Measurements from ENCODE around the gene CCDC180.
"Not testable (repeated sequence)": the region's sequence is repeated elsewhere in the genome, so short reads cannot be mapped to it uniquely, and the experiment has no call there.

Gene CCDC180

GRCh38 chr9:97311798-97312500, 4.5 kb downstream of the CCDC180 start:
- DNase-seq = no peak

DNA sequence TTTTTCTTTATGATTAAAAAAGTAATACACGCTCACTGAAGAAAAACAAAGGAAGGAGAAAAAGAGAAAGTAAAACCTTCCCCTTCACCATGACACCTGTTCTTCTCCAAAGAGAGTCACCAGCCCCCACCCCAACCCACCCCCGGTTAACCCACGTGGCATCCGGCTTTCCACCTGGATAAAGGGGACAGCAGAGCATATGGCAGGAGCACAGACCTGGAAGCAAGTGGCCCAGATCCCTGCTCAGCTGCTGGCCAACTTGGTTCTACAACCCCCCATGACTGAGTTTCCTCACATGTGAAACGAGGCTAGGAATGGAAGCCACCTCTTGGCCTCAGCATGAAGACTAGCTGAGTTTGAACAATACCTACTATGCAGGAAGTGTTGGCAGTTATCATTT, 5.1 kb downstream of the CCDC180 start:
- DNase-seq = no peak

- no peak for DNase-seq
These were observed 5.8 kb downstream of the CCDC180 start for GRCh38 chr9:97313243-97313642.

GRCh38 chr9:97313746-97314145, 6.3 kb downstream of the CCDC180 start:
- DNase-seq = no peak

DNA sequence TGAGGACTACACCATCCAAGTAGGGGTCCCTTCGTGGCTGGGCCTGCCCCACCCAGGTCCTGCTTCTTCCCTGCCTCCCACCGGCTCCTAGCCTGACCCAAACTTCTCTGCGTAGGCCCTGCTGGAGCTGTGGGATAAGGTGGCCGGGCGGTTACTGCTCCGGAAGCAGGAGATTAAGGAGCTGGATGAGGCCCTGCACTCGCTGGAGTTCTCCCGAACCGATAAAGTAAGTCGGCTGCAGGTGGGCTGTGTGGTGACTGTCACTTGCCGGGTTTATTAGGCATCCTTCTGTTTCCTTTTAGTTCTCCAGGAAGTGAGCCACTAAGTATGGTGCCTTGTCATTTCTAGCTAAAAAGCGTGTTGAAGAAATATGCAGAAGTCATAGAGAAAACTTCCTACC, 7.0 kb downstream of the CCDC180 start:
- DNase-seq = no peak

DNA sequence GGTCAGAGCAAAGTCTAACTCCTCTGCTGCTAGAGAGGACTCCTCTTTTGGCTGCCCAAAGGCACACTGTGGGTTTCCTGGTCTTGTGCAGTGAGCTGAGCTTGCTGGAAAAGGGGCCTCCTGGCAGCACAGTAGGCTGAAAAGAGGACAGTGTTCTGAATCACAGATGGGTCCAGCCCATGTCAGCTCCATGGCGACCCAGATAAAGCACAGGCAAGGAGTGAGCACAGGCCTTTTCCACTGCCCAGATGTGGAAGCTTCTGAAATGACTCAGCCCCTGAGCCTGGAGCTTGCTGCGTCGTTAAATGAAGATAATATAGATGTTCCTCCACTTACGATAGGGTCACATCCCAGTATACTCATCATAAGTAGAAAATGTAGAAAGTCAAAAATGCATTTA, 8.1 kb downstream of the CCDC180 start:
- DNase-seq = no peak

DNA sequence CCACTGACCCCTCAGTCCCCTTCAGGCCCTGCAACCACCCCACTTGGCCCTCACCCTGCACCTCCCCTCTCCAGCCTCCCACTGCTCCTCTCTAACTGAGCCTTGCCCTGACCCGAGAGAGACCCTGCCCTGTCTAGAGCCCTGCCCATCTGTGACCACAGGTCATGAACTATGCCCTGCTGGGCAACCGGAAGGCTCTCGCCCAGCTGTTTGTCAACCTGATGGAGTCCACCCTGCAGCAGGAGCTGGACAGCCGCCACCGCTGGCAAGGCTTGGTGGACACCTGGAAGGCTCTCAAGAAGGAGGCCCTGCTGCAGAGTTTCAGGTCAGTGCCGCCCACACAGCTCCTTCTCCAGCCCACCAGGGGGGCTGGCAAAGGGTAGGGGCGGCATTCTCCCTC, 9.4 kb downstream of the CCDC180 start:
- no peak for DNase-seq

DNA sequence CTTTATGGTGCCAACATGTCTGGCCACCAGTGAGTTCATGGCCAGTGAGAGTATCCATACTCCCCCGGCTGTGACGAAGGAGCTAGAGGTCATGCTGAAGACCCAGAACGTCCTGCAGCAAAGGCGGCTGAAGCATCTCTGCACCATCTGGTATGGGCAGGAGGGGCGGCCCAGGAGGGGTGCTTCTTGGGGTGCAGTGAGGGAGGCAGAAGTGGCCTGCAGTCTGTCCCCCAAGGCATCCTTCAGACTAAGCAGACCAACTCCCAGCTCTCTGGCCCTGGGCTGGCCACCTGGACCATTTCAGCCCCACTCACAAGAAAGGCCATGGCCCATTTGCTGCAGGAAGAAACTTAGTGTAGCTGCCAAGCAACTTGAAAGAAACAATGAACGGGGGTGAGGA, 11.0 kb downstream of the CCDC180 start:
- no peak for DNase-seq

- no peak for DNase-seq
These were observed 11.9 kb downstream of the CCDC180 start for GRCh38 chr9:97319395-97319794.

GRCh38 chr9:97320080-97320642, 12.7 kb downstream of the CCDC180 start:
- DNase-seq = no peak

GRCh38 chr9:97321251-97321650, 13.8 kb downstream of the CCDC180 start:
- DNase-seq = no peak

DNA sequence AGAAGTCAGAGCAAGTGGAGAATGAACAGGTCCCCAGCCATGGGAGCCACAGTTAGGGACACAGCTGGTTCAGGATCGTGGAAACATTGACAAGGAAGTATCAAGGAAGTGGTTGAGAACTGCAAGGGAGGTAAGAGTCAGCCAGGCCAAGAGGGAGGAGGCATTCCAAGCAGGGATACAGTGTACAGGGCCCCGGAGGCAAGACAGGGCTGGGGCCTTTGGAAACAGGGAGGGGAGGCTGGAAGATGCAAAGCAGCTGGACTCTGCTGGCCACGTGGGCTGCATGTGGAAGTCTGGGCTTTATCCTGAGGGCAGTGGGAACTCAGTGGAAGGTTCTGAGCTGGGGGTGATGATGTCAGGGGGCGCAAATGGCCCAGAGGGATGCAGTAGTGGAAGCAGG, 14.2 kb downstream of the CCDC180 start:
- no peak for DNase-seq

- DNase-seq = no peak
These were observed 14.6 kb downstream of the CCDC180 start for GRCh38 chr9:97322105-97322504.

DNA sequence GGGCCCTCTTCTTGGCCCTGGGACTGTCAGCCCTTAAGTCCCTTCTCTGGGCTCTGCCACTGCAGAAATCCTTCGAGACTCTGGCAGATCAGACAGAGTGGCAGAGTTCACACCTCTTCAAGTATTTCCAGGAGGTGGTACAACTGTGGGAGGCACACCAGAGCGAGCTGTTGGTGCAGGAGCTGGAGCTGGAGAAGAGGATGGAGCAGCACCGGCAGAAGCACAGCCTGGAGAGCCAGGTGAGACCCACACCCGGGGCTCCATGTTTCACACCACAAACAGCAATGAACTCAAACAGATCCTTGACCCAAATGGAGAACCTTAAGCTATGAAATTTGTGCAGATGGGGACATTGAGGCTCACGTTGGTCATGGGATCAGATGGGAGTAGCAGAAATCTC, 17.5 kb downstream of the CCDC180 start:
- DNase-seq = no peak

- DNase-seq = no peak
These were observed 20.1 kb downstream of the CCDC180 start for GRCh38 chr9:97327562-97327961.

GRCh38 chr9:97332993-97333392, 25.5 kb downstream of the CCDC180 start:
- no peak for DNase-seq

DNA sequence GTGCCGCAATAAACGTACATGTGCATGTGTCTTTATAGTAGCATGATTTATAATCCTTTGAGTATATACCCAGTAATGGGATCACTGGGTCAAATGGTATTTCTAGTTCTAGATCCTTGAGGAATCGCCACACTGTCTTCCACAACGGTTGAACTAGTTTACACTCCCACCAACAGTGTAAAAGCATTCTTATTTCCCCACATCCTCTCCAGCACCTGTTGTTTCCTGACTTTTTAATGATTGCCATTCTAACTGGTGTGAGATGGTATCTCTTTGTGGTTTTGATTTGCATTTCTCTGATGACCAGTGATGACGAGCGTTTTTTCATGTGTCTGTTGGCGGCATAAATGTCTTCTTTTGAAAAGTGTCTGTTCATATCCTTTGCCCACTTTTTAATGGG, 28.2 kb downstream of the CCDC180 start:
- DNase-seq = not testable (repeated sequence)

DNA sequence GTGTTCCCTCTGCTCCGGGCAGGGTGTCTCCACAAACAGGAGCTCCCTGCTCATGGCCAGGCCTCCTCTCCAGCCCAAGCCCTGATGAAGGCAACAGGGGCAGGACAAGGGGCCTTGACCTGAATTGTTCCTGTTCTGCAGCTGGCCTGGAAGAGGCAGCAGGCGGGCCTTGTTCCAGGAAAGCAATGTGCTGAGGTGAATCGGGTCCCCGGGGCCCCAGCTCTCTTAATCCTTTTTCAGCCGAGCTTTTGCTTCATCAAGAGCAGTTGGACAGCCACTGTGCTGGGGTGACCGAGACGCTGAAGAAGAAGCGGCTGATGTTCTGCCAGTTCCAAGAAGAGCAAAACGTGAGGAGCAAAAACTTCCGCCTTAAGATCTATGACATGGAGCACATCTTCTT, 41.4 kb downstream of the CCDC180 start:
- DNase-seq = no peak

DNA sequence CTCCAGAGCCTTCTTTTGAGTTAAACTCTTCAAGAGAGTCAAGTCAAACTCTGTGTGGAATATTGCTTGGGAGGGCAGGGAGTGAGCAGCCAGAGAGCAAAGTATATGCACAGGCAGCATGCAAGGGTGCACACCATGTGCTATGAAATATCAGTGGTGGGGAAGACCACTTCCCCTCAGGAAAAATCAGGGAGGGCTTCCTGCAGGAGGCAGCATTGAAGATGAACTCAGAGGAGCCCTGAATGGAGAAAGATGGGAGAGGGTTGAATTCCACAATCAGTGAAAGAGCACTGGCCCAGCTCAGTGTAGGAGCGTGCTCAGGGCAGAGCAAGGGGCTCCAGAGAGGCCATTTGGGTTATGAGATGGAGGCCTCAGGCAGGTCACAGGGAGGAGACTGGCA, 41.9 kb downstream of the CCDC180 start:
- DNase-seq = no peak

DNA sequence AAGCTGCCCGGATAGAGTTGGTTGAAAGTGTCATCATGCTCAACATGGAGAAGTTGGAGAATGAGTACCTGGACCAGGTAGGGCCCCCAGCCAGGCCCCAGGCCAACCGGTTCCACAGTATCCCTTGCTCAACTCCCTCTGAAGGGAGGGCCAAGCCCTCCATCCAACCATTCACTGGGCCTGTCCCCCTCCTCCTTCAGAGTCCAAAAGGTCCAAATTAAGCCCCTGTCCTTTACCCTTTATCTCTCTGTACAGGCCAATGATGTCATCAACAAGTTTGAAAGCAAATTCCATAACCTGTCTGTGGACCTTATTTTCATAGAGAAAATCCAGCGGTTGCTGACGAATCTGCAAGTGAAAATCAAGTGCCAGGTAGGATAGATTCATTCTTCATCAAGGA, 47.2 kb downstream of the CCDC180 start:
- no peak for DNase-seq

- DNase-seq = no peak
These were observed 49.6 kb downstream of the CCDC180 start for GRCh38 chr9:97357056-97357455.

Measured in DMS79 treated with DMSO at 0.1 percent for 48 hours (cell line).